AG04449 (cell line): ENCODE measurements around the gene STAC2.

ENCODE experiments used
- CTCF ChIA-PET: fragments of 350-600 bp; formaldehyde crosslinking; extraction: SDS; loops from one replicate; lab custom pipeline; 2021; ENCODE audit warnings: antibody characterized with exemption; lab: Yijun Ruan, JAX
- POLR2A ChIA-PET: fragments of 400-600, 350-600 bp; formaldehyde crosslinking; extraction: SDS; loops from one replicate; lab custom pipeline; 2020; ENCODE audit warnings: antibody characterized with exemption, inconsistent platforms; lab: Yijun Ruan, JAX
- DNase-seq: peaks from one replicate; pipeline ENCODE4 v3.0.0-alpha.2; 2010; ENCODE audit warnings: low read depth, low spot score
- H3K4me3 ChIP-seq: 2 replicates; pipeline ENCODE4 v1.5.1; 2011; ENCODE audit warnings: low read depth, mild to moderate bottlenecking, control low read depth, low read length
- CTCF ChIP-seq: IDR thresholded peaks from one replicate; pipeline ENCODE4 v1.5.1; 2011; ENCODE audit warnings: mild to moderate bottlenecking, moderate library complexity, low read length, control low read depth, inconsistent platforms; ENCODE audit not compliant: insufficient read depth; ENCODE audit errors: missing control alignments

The STAC2 gene

GRCh38 chr17:39236981-39237441, 11.3 kb upstream of the STAC2 start:
- no peak for DNase-seq
- POLR2A ChIA-PET = no interaction called here
- TF ChIP-seq CTCF = no peak

DNA sequence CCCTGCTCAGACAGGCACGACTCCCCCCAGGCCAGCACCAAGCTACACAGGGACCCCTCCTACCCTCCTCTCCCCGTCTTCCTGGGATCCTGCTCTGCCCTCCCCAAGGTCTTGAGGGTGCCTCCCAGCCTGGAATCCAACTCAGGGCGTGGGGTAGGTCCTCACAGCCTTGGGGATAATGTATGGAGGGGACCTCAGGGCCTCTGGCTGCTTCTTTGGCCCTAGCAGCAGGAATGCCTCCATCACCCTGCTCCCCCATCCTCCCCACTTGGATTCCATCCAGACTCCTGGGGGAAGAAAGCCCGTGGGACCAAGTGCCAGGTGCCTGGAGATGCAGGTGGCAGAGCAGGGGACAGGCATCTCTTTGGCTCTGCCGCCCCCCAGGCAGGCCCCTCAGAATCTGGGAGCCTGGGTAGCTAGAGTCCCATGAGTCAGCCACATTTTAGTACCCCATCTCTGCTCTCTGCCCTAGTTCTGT, 10.7 kb upstream of the STAC2 start:
- ChIA-PET CTCF (interaction anchor here (0.7 to 20.3 kb wide), 19 partner anchors 8 to 328 kb away, joined by 3 to 429 read pairs (median 4); partner anchors contain the start of gene RPL19), POLR2A (no interaction called here)
- no peak overlapping the region for H3K4me3 ChIP-seq
- no peak for TF ChIP-seq CTCF
- DNase-seq = no peak

More at GRCh38 chr17:39236981-39237441, 11.3 kb upstream of the STAC2 start:
- CTCF ChIA-PET = interaction anchor here (0.7 to 20.3 kb wide), 14 partner anchors 7 to 254 kb away, joined by 3 to 429 read pairs (median 6); partner anchors contain the start of gene RPL19
- H3K4me3 ChIP-seq = no peak overlapping the region

DNA sequence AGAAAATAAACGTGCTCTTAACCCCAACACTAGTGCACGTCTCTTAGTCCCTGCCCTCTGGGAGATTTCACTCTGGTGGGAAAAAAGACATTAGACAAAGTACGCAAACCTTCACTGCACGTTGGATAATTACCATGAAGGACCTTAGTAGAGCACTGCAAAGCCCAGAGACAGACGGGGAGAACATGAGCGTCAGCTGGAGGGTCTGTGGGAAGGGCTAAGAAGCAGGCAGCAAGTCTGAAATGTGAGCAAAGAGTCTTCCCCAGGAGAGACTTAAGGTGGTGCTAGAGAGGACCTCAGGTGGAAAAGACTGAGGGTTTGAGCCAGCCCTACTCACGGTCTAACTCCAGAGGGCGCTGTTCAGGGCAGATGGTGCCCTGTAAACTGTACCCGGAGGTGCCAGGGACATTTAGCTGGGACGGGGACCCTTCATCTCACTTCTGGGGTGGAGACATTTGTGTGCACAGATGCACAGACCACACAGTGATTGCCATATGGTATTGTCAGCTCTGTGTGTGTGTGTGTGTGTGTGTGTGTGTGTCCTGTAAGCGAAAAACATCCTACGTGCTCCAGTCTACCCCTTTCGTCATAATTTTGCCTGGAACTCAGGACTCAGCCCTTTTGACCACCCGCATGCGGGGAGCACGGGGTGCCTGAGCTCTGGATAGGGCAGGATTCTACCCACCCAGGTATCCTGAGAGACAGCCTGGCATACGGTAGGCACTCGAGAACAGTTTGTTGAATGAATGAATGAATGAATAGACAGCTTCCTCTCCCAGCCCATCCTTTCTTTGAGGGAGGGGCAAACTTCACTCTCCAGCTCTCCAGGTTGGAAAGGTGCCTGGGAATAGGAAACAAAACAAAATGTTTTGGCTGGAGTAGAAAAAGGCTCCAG, 10.1 kb upstream of the STAC2 start:
- ChIA-PET CTCF (interaction anchor here (0.6 to 20.3 kb wide), 21 partner anchors 9 to 327 kb away, joined by 3 to 429 read pairs (median 4); partner anchors contain the start of gene RPL19), POLR2A (interaction anchor here (1.0 kb wide), 1 partner anchor 36 kb away, joined by 3 read pairs; the partner anchor contains the start of gene RPL19)
- TF ChIP-seq CTCF = peak; percentile 69

GRCh38 chr17:39231591-39232551, 6.1 kb upstream of the STAC2 start:
- no peak for DNase-seq
- ChIA-PET POLR2A (interaction anchor here (1.6 kb wide), 1 partner anchor 32 kb away, joined by 6 read pairs; the partner anchor contains the start of gene RPL19), CTCF (interaction anchor here (0.7 to 20.3 kb wide), 23 partner anchors 9 to 250 kb away, joined by 3 to 429 read pairs (median 7); partner anchors contain the start of genes ARL5C, CACNB1 and RPL19)
- TF ChIP-seq CTCF = peak; percentile 91
- H3K4me3 ChIP-seq = peak overlapping the region; percentile 34

More for the DNA sequence above, 10.1 kb upstream of the STAC2 start:
- no peak for DNase-seq
- no peak overlapping the region for H3K4me3 ChIP-seq

GRCh38 chr17:39231091-39231561, 5.4 kb upstream of the STAC2 start:
- ChIA-PET POLR2A (interaction anchor here (1.1 to 1.6 kb wide), 2 partner anchors 13 to 31 kb away, joined by 3 to 6 read pairs; partner anchors contain the start of gene RPL19), CTCF (interaction anchor here (0.5 to 20.3 kb wide), 18 partner anchors 9 to 250 kb away, joined by 3 to 429 read pairs (median 10); partner anchors contain the start of genes ARL5C, CACNB1, PLXDC1 and RPL19)
- DNase-seq = no peak
- H3K4me3 ChIP-seq = no peak overlapping the region
- TF ChIP-seq CTCF = no peak
